H1 (cell line): ENCODE results near the gene SLC26A9. TPM values are rescaled to one million over a fixed set of nuclear protein-coding genes. Genes with fewer than 3 reads are reported as not detected.

Source experiments
- EZH2 ChIP-seq: fragments of 200-600 bp; sonication (generic); IDR thresholded peaks from 2 replicates; pipeline ENCODE4 v1.7.1; 2012; ENCODE audit warnings: low read depth, mild to moderate bottlenecking, moderate library complexity, low read length, inconsistent platforms; ENCODE audit not compliant: severe bottlenecking
- GABPA ChIP-seq: IDR thresholded peaks from 2 replicates; pipeline ENCODE4 v1.6.1; 2011; ENCODE audit warnings: mild to moderate bottlenecking, low read length, moderate library complexity, borderline replicate concordance; ENCODE audit not compliant: insufficient read depth
- RBBP5 ChIP-seq: IDR thresholded peaks from 2 replicates; pipeline ENCODE4 v1.7.1; 2012; ENCODE audit warnings: low read depth, mild to moderate bottlenecking, inconsistent platforms, low read length, moderate library complexity, borderline replicate concordance
- SUZ12 ChIP-seq: fragments of 200-600 bp; sonication (generic); IDR thresholded peaks from 2 replicates; pipeline ENCODE4 v1.6.1; 2012; ENCODE audit warnings: mild to moderate bottlenecking, inconsistent platforms, low read length, moderate library complexity, mixed read lengths
- polyA plus RNA-seq, 7 experiments: library from polyadenylated mRNA; depleted of rRNA in 3 of 7; stranded (reverse) in 5 of 7; unstranded in 2 of 7; fragments of >200 nt in 5 of 7; fragments of 200-250 nt in 2 of 7; gene quantifications; 1 replicate in 5 of 7; 2 replicates in 1 of 7; 4 replicates in 1 of 7; pipeline versions ENCODE4 v1.2.1 to v1.2.3, GENCODE V29; 2011 to 2013; ENCODE audit warnings: missing spikeins in 2 of 7, mixed read lengths in 2 of 7
- total RNA-seq: library from RNA; stranded (reverse); fragmentation: NEBNext Ultra II Directional; extraction: Animal tissue kit (Norgen Biotek cat#: 25700); gene quantifications from 2 replicates; pipeline ENCODE4 v1.2.1, GENCODE V29; 2021

SLC26A9 gene
- total and polyA plus RNA-seq, 2 of the 8 experiments (the other 6 are each of a cell fraction or from before 2014, with no cell fraction given) = not detected

- TF ChIP-seq GABPA (no peak), EZH2 (no peak), RBBP5 (no peak), SUZ12 (no peak)
Measured at GRCh38 chr1:205932776-205933175, 10.5 kb downstream of the SLC26A9 start (continued).
